ENCODE measurements around the gene MAJIN. TPM values are rescaled to one million over a fixed set of nuclear protein-coding genes. Genes with fewer than 3 reads are reported as not detected.
A peak's percentile ranks its signal among the peaks of the same experiment; 100 is the strongest.

MAJIN gene
- total and polyA plus RNA-seq, 9 of the 15 experiments (the other 6 are each of a cell fraction or from before 2014, with no cell fraction given) = 0.17 to 0.83 (median 0.24) TPM; not detected in 2

DNA sequence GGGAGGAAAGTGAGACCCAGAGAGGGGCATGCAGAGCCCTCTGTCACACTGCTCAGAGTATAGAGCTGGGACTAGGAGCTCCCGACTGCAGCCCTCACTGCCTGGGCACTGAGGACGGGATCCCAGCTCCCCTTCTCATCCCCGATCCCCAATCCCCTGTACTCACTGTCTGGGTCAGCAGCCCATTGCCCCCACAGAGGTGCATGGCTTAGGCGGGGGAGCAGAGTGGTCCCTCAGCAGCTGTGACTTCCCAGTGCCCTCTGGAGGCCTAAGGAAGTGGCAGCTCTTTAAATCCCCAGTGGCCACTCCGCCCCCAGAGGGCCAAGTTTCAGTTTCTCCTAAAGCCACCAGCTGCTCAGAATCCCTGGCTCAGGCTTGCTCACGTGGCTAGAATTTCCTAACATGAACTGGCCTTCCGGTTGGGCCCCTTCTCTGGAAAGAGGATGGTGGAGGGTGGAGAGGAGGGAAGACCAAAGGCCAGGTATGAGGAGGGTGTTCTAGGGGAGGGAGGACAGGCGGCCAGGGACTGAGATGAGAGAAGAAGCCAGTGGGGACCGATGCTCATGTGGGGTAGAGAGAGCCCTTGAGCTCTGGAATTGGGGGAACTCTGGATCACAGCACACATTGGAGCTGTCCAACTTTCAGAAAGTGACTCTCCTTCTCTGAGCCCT is 24.9 kb upstream of the MAJIN start, which contains the start of gene BATF2 (continued):
- TF ChIP-seq KLF6 (CRISPR knock-in tag; IDR thresholded peaks at IDR 0.05; ENCODE audit: borderline replicate concordance) (no peak), NONO (IDR thresholded peaks at IDR 0.05; ENCODE audit: low read depth in 2 of 2, low read length in 1 of 2) (no peak), ESRRB (CRISPR knock-in tag; IDR thresholded peaks at IDR 0.05; ENCODE audit: borderline replicate concordance) (no peak), CC2D1A (IDR thresholded peaks at IDR 0.05) (no peak; the same call in 1 of the 2 replicates), CCNT2 (IDR thresholded peaks at IDR 0.05; ENCODE audit: borderline replicate concordance, extremely low read depth, insufficient read length, low read depth, low read length) (no peak), GTF2F1 (IDR thresholded peaks at IDR 0.05; ENCODE audit: low read depth, low read length) (no peak), TEAD1 (CRISPR knock-in tag; IDR thresholded peaks at IDR 0.05) (no peak), ZNF707 (CRISPR knock-in tag; conservative IDR thresholded peaks at IDR 0.05) (no peak), SIN3A (IDR thresholded peaks at IDR 0.05; ENCODE audit: borderline replicate concordance in 2 of 2, control insufficient read depth in 1 of 2, low read depth in 2 of 2, low read length in 2 of 2) (peak; percentile 77 to 97; a peak in 3 of 4 replicates), ZFP1 (CRISPR knock-in tag; IDR thresholded peaks at IDR 0.05) (no peak), RBM25 (IDR thresholded peaks at IDR 0.05; ENCODE audit: low read depth, low read length, severe bottlenecking) (no peak), TOE1 (IDR thresholded peaks at IDR 0.05; ENCODE audit: borderline replicate concordance) (peak; percentile 58), TOE1 (CRISPR knock-in tag; IDR thresholded peaks at IDR 0.05; ENCODE audit: borderline replicate concordance, low read depth) (no peak), ZNF217 (CRISPR knock-in tag; IDR thresholded peaks at IDR 0.05) (no peak), TEAD2 (tag; IDR thresholded peaks at IDR 0.05) (no peak), SNIP1 (IDR thresholded peaks at IDR 0.05; ENCODE audit: low read depth) (no peak)
- TF ChIP-seq, protein P1, sequence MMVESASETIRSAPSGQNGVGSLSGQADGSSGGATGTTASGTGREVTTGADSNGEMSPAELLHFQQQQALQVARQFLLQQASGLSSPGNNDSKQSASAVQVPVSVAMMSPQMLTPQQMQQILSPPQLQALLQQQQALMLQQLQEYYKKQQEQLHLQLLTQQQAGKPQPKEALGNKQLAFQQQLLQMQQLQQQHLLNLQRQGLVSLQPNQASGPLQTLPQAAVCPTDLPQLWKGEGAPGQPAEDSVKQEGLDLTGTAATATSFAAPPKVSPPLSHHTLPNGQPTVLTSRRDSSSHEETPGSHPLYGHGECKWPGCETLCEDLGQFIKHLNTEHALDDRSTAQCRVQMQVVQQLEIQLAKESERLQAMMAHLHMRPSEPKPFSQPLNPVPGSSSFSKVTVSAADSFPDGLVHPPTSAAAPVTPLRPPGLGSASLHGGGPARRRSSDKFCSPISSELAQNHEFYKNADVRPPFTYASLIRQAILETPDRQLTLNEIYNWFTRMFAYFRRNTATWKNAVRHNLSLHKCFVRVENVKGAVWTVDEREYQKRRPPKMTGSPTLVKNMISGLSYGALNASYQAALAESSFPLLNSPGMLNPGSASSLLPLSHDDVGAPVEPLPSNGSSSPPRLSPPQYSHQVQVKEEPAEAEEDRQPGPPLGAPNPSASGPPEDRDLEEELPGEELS (CRISPR knock-in tag; IDR thresholded peaks at IDR 0.05; ENCODE audit: borderline replicate concordance) = no peak
- TF ChIP-seq, protein P2, sequence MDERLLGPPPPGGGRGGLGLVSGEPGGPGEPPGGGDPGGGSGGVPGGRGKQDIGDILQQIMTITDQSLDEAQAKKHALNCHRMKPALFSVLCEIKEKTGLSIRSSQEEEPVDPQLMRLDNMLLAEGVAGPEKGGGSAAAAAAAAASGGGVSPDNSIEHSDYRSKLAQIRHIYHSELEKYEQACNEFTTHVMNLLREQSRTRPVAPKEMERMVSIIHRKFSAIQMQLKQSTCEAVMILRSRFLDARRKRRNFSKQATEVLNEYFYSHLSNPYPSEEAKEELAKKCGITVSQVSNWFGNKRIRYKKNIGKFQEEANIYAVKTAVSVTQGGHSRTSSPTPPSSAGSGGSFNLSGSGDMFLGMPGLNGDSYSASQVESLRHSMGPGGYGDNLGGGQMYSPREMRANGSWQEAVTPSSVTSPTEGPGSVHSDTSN (CRISPR knock-in tag; IDR thresholded peaks at IDR 0.05; ENCODE audit: low read depth) = no peak
- TF ChIP-seq, protein P2 (tag; conservative IDR thresholded peaks at IDR 0.05; ENCODE audit: low read depth) = no peak
- TF ChIP-seq, protein P3, sequence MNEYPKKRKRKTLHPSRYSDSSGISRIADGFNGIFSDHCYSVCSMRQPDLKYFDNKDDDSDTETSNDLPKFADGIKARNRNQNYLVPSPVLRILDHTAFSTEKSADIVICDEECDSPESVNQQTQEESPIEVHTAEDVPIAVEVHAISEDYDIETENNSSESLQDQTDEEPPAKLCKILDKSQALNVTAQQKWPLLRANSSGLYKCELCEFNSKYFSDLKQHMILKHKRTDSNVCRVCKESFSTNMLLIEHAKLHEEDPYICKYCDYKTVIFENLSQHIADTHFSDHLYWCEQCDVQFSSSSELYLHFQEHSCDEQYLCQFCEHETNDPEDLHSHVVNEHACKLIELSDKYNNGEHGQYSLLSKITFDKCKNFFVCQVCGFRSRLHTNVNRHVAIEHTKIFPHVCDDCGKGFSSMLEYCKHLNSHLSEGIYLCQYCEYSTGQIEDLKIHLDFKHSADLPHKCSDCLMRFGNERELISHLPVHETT (CRISPR knock-in tag; conservative IDR thresholded peaks at IDR 0.05 in 1 of 2, IDR thresholded peaks at IDR 0.05 in 1 of 2) = 0 out of 4 replicates have a peak, but pooled peaks of 1 of the 2 experiments have one; percentile 18

Data from K562 (cell line).